GM21515 (cell line): ENCODE results near the gene IFFO2.

Experiments
- ATAC-seq: cut with Tn5 transposase; IDR thresholded peaks from one replicate; pipeline ENCODE4 v1.9.1; 2021; ENCODE audit not compliant: unreplicated experiment

The IFFO2 gene

DNA sequence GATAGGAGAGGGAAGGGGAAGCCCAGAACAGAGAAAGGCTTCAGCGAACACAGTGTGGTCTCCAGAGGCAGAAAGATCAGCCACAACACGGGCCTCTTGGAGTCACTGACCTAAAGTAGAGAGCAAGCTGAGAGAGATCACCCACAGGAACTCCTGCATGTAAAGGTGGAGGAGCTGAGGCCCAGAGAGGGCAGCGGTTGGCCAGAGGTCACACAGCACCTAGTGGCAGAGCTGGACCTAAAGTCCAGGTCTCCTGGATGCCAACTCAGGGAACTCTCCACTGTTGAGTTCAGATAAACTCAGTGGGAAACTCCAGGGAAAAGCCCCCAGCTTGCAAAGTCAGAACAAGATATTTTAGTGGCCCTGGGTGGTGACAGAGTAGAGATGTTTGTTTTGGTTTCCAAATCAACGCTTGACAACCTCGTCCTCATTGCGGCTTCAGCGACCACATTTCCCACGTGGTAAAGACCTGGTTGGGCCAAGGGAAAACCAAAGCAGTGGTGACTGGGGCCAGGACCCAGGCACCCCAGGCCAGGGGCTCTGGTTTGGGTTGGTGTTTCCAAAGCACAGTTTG is 4.6 kb downstream of the IFFO2 start:
- peak; percentile 24 for ATAC-seq

DNA sequence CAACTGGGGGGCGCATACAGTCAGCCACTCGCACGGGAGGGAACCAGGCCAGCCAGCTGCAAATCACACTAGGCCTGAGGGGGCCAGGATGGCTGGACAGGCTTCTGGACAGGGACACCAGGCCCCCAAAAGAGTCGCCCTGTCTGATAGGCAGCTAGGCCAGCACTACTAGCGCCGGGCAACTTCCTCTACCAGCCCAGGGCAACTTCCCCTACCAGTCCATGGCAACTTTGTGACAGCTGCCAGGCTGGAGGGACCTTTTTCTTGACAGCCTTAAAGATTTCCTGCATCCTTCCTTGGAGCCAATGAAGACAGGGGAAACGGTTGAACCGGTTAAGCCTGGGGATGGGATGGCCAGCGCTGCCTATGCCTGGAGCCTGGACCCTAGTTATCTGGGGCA is 5.1 kb downstream of the IFFO2 start:
- no peak for ATAC-seq

DNA sequence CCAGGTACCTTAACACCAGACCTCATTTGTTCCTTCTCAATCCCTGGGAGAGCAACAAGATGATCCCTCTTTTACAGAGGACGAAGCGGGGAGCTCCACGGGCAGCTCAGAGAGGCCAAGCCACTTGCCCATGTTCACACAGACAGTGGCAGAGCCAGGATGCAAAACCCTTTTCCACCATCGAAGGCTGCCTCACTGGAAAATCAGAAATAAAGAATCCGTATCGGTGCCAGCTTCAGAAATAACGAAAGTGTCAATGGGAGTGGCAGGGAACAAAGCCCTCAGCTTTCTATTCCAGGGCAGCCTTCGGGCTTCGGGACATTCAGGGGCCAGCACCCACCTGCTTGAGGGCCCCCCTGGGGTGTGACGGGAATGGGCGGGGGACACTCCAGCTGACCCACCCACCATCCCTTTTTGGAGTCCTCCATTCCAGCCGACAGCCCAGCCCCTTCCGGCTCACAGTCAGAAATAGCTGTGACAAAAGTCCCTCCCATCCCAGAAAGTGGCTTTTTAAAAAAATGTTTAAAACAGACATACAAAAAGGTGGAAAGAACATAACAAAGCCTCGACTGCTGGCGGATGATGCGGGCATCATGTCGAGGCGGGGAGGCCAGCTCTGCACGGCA is 6.0 kb downstream of the IFFO2 start:
- ATAC-seq, result no peak

DNA sequence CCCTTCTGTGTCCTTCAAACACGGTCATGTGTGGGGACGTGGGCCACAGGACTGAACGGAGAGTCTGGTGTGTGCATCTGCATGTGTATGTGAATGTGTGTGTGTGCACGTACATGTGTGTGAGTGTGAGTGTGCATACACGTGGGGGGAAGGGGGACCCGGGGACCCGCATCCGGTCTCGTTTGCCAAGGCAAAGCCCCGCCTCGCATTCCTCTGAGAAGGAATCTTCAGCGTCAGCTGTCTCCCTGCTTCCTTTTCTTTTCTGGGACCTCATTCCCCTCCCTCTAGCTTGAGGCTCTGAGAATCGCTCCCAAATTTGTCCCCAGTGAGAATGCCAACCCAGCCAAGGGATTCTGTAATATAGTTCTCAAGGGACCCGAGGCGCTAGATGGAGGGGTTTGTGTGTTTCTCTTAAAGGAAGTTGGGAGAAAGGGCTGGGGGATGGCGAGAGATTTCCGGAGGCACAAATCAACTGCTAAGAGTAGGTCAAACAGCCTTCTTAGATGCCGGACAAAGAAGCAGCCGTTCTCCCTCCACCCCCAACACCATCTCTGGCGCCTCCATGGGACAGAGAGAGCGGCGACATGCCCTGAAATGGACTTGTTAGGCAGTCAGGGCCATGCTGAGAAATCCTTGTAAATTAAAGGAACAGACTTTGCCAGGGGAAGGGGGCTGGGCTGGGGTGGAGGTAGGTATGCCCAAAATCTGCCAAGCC is 6.6 kb downstream of the IFFO2 start:
- ATAC-seq, result no peak

DNA sequence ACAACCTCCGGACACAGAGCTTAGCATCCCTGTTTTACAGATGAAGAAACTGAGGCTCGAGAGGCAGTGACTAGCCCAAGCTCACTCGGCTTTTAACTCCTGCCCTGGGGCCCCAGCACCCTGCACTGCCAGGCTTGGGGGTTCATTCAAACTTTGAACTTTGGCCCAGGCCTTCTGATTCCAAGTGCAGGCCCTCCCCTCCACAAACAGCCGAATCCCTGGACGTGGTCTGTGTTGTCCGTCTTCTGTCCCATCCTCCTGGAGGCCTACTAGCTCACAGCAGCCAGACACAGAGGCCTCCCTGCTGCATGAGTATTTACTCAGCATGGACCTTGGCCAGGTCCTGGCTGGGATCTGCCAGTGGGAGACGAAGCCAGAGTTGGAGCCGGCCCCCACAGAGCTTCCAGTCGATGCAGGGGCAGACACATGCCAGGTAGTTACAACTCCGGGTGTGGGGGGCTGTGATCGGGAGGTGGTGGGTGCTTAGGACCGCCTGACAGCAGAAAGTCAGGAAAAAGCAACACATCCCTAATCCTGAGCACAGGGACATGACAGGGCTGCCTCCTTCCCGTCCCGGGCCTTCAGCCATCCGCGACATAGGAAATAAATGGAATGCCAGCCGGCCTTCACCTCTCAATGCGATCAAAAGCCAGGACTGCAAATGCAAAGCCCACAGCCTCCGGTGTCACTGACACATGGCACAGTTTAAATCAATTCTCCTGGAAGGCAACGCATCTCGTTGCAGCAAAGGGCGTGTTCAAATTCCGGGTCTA is 7.4 kb downstream of the IFFO2 start:
- ATAC-seq, result no peak

DNA sequence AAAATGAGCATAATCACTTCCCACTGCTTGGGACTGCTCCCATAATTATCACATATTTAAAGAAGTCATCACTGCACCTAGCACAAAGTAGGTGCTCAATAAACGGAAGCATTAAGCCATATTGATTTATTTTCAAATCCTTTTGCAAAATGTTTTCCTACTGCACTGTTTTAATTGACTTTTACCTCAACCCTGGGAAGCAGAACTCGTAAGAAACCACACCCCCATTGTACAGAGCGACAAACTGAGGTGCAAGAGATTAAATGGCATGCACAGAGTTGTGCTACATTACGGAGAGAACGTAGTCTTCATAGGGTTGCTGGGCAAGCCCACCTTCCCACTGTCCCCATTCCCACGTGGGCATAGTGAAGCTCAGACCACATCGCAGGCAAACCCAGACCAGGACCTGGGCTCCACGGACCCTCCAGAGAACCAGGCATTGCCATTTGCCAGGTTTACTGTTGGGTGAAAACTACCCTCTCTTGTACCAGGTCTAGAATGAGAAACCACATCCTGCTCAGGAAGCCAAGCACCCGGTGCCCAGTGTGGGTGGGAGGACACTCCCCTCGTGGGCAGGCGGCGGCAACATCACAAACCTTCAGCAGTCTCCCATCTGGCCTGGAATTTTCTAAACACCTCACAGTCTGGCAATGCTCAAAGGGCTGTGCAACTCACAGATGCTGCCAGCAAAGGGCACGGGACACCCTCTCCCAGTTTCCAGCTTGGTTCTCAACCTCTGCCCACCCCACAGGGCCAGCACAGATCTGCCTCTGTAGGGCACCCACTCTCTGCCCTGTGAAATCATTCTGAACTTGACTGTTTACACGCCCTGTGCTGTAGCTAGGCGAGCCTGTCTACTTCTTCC is 8.2 kb downstream of the IFFO2 start:
- no peak for ATAC-seq

DNA sequence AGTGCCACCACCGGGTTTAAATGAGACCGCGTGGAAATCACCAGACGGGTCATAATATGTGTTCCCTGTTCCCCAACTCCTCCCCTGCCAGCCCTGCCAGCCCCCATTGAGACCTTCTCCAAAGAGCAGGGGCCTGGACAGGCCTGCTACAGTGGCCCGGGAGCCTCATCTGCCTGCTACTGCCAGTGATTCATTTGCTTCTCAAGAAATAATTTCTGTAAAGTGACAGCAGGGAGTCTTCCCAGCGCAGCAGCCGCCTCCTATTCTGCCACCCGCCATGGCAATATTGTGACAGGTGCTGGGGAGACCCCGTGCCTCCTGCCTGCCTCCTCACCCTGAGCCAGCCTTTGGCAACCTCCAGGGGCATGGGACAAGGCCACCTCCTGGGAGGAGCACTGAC is 8.9 kb downstream of the IFFO2 start:
- ATAC-seq, result no peak

DNA sequence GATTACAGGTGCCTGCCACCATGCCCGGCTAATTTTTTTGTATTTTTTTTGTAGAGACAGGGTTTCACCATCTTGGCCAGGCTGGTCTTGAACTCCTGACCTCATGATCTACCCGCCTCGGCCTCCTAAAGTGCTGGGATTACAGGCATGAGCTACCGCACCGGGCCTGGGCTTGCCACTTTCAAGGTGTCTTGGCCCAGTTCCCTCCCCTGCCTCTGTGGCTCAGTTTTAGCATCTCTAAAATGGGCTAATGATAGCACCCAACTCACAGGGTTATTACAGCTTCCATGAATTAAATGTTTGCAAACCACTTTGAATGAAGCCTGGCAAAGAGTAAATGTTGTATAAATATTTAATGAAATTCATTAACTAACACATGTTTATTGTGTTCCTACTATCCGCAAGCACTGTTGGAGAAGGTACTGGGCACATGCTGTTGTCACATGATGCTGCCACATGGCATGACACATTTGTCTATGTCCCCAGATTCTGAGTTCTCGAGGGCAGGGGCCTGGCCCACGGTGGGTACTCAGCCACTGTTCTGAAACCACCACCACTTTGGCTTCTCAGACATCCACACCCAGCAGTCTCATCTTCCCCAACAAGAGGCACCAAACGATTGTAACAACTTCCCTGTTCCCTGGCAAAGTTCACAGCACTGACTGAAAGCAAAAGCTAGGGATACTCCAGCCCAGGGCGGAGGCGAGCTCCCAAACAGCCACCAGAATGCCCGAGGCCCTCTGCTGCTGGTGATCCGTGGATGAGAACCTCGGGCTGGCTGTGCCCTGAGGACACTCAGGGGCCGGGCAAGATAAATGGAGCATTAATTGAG is 9.7 kb downstream of the IFFO2 start:
- no peak for ATAC-seq

DNA sequence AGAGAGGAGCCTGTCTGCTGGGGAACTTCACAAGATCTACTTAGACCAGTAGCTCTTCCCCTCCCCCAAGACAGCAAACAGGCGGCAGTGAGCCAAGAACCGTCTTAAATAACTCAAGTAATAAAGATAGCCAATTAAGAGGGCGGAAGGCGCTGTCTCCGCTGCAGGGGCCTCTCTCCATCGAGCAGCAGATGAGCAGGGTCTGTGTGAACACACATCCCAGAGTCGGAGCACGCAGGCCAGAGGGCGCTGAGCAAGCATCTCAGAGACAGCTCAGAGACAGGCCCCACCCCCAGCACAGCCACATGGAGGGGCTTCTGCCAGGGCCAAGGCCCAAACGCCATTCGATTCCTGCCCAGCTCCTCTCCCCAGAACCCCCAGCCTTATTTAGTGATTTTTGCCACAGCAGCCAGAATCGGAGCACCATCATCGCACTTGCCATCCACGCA is 11.1 kb downstream of the IFFO2 start:
- ATAC-seq, result no peak

DNA sequence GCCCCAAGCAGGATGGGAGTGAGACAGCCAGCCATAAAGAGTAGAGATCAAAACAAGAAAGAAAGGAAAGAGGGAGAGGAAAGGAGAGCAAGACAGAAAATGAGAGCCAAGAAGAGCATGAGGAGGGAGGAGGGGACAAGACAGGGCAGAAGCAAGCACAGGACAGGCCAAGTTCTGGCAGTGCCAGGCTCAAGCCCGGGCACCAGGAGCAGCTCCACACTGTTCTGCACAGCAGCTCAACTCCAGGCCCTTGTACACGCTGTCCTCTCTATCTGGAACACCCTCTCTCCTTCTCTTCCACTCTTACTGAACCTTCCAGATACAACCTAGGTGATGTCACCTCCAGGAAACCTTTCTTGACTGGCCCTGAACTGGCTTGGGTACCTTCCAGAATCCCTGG is 11.7 kb downstream of the IFFO2 start:
- ATAC-seq, result no peak

DNA sequence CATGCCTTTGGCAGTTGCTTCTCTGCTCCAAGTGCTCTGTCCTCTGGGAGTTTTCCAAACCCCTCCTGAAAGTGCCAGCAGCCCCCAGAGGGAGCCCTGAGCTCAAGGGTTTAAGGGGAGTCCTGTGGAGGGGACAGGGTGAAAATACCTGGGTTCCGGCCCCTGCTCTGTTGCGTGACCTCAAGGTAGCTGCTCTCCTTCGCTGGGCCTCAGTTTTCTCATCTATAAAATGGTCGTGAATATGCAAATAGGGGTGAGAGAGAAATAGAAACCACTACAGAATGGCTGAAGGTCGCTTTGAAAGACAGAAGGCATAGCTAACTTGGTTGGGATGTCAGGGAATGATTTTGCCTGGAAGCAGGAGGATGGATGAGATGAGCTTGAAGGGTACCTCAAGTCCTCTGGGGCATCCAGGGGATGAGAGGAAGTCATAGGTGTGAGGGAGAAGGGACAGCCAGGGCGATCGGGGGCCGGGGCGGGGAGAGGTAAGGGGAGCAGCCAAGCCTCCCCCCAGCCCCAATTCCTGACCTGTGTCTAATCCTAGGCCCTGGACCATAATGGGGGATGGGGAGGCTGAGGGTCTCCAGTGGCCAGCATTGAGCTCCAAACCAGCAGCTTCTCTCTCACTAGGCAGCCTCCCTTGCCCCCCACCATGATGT is 12.4 kb downstream of the IFFO2 start:
- ATAC-seq, result no peak

DNA sequence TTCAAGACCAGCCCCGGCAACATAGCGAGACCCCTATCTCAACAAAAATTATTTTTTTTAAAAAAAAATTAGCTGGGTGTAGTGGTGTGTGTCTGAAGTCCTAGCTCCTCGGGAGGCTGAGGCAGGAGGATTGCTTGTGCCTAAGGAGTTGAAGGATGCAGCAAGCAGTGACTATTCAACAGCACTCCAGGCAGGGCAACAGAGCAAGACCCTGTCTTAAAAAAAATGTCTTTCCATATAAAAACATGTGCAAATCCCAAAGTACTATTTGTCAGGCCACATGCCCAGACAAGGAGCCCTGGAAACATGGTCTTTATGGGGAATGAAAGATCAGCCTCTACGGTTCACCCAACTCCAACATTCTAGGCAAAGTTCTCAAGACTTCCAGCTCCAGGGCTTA is 13.3 kb downstream of the IFFO2 start:
- no peak for ATAC-seq

DNA sequence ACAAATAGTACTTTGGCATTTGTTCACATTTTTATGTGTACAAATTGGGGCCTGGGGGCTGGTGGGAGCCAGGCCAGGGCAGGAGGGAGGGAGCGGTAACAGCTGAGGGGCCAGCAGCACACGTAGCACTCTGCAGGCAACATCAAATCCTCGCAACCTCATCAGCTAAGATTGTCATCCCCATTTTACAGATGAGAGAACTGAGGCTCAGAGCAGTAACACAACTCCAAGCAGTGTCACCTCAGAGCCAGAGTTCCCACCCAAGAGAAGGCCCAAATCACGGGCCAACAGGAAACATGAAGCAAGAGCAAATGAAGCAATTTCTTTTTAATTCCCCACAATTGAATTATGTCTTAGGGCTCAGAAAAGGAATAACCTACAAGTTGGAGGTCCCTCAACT is 14.1 kb downstream of the IFFO2 start:
- no peak for ATAC-seq

DNA sequence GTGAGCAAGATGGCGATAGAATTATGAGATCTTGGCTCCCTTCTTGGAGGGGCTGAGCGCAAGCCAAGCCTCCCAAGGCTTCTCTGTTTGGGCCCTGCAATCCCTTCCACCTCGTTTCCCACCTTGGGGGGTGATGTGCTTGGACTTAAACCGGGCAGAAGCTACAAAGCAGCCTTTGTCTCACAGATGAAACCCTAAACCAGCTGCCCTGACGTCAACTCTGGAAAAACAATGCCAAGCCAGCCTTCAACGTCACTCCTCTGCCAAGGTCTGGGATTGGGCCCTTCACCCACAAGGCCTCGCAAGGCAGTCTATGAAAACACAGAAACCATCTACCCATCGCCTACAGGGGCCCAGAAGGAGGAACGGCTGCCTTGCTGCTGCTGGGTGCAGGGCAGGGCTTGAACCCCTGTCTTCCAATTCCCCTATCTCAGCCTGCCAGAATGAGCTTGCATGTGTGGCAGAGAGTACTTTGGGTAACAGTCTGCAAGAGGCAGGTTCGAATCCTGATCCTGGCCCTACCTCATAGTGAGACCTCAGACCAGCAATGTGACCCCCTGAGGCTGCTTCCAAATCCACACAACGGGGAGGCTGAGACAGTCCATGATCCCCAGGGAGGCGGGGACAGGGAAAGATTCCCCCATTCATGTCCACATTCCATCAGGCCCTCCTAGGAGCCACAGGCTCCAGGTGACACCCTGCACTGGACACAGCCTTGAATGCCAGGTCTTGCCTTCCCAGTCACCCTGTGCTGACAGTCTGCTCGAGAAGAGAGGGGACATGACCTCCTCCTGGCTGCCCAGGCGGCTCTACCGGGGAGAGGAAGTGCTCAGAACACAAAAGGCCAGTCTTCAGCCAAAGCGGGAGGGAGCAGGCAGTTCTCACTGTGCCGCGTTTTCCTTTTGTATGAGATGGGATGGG is 15.0 kb downstream of the IFFO2 start:
- no peak for ATAC-seq

DNA sequence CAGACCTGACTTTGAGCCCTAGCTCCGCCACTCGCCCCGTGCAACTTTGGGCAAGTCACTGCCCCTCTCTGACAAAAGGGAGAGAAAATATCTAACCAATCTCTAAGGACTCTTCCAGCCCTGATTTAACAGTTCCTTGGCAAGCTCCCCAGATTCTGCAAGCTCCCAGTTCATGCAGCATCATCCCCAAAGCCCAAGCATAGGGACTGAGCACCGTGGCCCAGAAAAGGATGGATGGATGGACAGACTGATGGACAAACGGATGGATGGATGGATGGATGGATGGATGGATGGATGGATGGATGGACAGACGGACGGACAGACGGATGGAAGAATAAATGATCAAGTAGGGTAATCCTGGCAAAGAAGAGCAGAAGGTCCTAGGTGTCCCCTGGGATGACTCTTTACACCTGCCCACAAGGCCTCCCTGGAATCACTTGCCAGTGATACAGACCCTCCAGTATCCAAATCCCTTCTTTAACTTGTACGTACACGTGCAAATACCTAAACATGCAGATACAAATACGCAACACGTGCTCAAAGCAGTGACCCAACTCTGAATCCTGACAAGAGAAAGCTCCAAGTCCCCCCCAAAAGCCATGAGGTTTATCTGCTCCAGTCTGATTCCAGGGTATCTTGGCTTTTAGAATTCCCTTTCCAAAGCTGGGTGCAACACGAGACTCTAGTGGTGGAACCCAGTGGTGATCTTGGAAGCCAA is 16.0 kb downstream of the IFFO2 start:
- ATAC-seq, result no peak

DNA sequence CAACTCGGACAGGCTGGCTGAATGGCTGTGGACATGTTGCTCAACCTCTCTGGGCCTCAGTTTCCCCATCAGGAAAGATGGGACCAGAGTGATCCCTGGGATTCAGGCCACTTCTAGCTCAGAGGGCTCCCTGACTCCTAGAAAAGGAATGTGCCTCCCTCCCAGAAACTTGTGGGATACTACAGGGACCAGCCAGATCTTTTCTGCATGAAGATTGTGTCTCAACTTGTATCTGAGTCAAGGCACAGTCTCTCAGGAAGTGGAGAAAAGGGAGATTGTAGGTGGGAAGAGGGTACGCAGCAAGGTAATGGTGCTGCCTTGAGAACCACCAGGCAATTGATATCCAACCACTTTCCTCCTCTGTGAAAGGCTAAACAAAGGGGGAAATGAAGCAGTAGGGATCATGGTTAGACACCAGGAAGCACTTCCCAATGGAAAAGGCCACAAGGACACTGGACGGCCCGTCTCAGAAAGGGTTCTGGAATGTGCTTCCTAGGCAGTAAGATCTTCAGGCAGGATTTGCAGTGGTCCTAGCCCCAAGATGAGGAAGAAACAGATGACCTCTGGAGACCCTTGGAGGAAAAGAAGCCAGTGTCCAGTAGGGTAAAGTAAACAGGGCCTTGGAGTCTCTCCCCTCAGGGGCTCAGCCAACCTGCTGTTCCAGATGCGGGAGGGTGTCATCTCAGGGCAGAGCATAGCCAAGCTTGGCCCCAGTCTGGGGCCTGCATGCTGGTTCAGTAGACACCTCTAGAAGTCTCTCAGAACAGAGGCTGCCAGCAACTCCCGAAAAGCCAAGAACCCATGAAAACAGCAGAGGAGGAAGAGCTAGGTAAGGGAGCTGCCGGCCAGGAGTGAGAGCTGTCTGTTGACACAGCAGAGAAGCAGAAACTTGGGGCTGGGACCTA is 16.8 kb downstream of the IFFO2 start:
- ATAC-seq, result no peak

DNA sequence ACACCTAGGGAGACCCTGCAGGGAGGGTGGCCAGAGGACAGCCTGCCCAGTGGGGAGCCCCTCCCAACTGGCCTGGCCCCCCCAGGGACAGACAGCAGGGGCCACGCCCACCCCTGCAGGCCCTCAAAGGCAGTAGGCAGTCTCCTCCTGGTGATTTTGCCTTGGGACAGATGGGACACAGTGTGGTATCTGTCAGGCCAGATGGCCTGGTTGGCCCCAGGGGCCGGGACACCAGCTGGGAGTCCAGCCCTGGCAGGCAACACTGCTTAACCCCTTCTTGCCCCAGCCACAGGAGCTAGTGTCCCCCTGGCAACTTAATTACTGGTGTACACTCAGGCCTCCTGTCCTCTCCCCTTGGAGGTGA is 17.8 kb downstream of the IFFO2 start:
- no peak for ATAC-seq
